Thoracic aorta (tissue), 2 donors: ENCODE measurements around the gene PNMA6E. TPM values are rescaled to one million over a fixed set of nuclear protein-coding genes. Genes with fewer than 3 reads are reported as not detected.

Source experiments
- ATAC-seq: fragments of 150-250 bp; one replicate; pipeline ENCODE4 v1.8.0; 2017; ENCODE audit warnings: low read depth; ENCODE audit not compliant: insufficient number of reproducible peaks, low FRiP score
- DNase-seq: peaks from one replicate; pipeline ENCODE4 v3.0.0-alpha.2; 2020; ENCODE audit warnings: low spot score
- H3K27ac ChIP-seq, 2 donors: fragments of 200-600 bp; sonication (generic); 1 replicate in 1 of 2; 2 replicates in 1 of 2; pipeline ENCODE4 v1.5.1; 2016; ENCODE audit warnings: mild to moderate bottlenecking in 2 of 2, moderate library complexity in 2 of 2
- H3K27me3 ChIP-seq: fragments of 200-600 bp; sonication (generic); replicated peaks from 2 replicates; pipeline ENCODE4 v1.6.0; 2016; ENCODE audit warnings: mild to moderate bottlenecking; ENCODE audit not compliant: insufficient read depth
- H3K36me3 ChIP-seq: fragments of 200-600 bp; sonication (generic); one replicate; pipeline ENCODE4 v1.5.1; 2016
- H3K4me1 ChIP-seq, 2 donors: fragments of 200-600 bp; sonication (generic); 1 replicate in 1 of 2; 2 replicates in 1 of 2; pipeline versions ENCODE4 v1.5.1 to v1.6.0; 2016; ENCODE audit warnings: low read depth in 2 of 2, mild to moderate bottlenecking in 1 of 2; ENCODE audit not compliant: control insufficient read depth in 1 of 2
- H3K4me3 ChIP-seq: fragments of 200-600 bp; sonication (generic); 2 replicates; pipeline ENCODE4 v1.5.1; 2016; ENCODE audit warnings: mild to moderate bottlenecking
- H3K9me3 ChIP-seq: fragments of 200-600 bp; sonication (generic); 2 replicates; pipeline ENCODE4 v1.5.1; 2016
- CTCF ChIP-seq: fragments of 200-600 bp; sonication (generic); IDR thresholded peaks from one replicate; pipeline ENCODE4 v1.5.1; 2019; ENCODE audit warnings: antibody characterized with exemption
- total RNA-seq, 2 donors: library from RNA; depleted of rRNA; stranded (reverse); fragments of >200 nt; gene quantifications; one replicate each; pipeline versions ENCODE4 v1.1.0 to v1.2.3, GENCODE V29; 2016

PNMA6E gene
- total RNA-seq, 2 donors from 2014 or later = not detected

- Histone ChIP-seq H3K36me3 (no peaks in the 10 kb centered on the region), H3K9me3 (no peaks in the 10 kb centered on the region), H3K27me3 (no peaks in the 10 kb centered on the region), H3K4me1 (no peaks in the 10 kb centered on the region), H3K4me3 (no peak overlapping the region), H3K27ac (no peak overlapping the region)
- no peak for ATAC-seq
- peak; percentile 26 for TF ChIP-seq CTCF
- DNase-seq = no peak
Measured at GRCh38 chrX:153400146-153401132, 711 bp downstream of the PNMA6E start.

- Histone ChIP-seq H3K4me3 (no peak overlapping the region), H3K36me3 (no peaks in the 10 kb centered on the region), H3K4me1 (no peaks in the 10 kb centered on the region), H3K27ac (no peak overlapping the region), H3K9me3 (no peaks in the 10 kb centered on the region), H3K27me3 (no peaks in the 10 kb centered on the region)
- no peak for TF ChIP-seq CTCF
- ATAC-seq (no peak), DNase-seq (no peak)
Measured at GRCh38 chrX:153398275-153398960, 2.7 kb downstream of the PNMA6E start.

GRCh38 chrX:153397256-153397960 is 3.7 kb downstream of the PNMA6E start:
- H3K4me3 ChIP-seq = no peak overlapping the region
- DNase-seq = no peak
- H3K27ac ChIP-seq = no peak overlapping the region
- H3K27me3 ChIP-seq = no peaks in the 10 kb centered on the region
- no peak for TF ChIP-seq CTCF
- no peaks in the 10 kb centered on the region for H3K36me3 ChIP-seq
- no peak for ATAC-seq
- H3K9me3 ChIP-seq = no peaks in the 10 kb centered on the region
- no peaks in the 10 kb centered on the region for H3K4me1 ChIP-seq

GRCh38 chrX:153396320-153397195 is 4.6 kb downstream of the PNMA6E start:
- Histone ChIP-seq H3K27ac (no peak overlapping the region), H3K36me3 (no peaks in the 10 kb centered on the region), H3K4me3 (no peak overlapping the region), H3K27me3 (no peaks in the 10 kb centered on the region), H3K9me3 (no peaks in the 10 kb centered on the region), H3K4me1 (no peaks in the 10 kb centered on the region)
- DNase-seq (no peak), ATAC-seq (no peak)
- TF ChIP-seq CTCF = no peak
